GM12872 (cell line): ENCODE results near the gene MGA.
A peak's percentile ranks its signal among the peaks of the same experiment; 100 is the strongest.

Source experiments
- CTCF ChIP-seq: IDR thresholded peaks from 3 replicates; pipeline ENCODE4 v1.5.1; 2011; ENCODE audit warnings: low read depth, mild to moderate bottlenecking, low read length, moderate library complexity; ENCODE audit not compliant: insufficient read depth

MGA gene

GRCh38 chr15:41804916-41805666, 144.9 kb downstream of the MGA start:
- no peak for TF ChIP-seq CTCF

GRCh38 chr15:41805711-41806110, 145.5 kb downstream of the MGA start:
- TF ChIP-seq CTCF, result no peak

- no peak for TF ChIP-seq CTCF
These were observed 146.3 kb downstream of the MGA start for GRCh38 chr15:41806291-41807181.

- no peak for TF ChIP-seq CTCF
These were observed 148.9 kb downstream of the MGA start for GRCh38 chr15:41809121-41809520.

- TF ChIP-seq CTCF, result no peak
These were observed 149.5 kb downstream of the MGA start for GRCh38 chr15:41809526-41810220.

- 0 out of 3 replicates have a peak, but pooled peaks have one; percentile 18 for TF ChIP-seq CTCF
These were observed 150.6 kb downstream of the MGA start for GRCh38 chr15:41810651-41811431.
